ENCODE measurements around the gene AP5B1.
A peak's percentile ranks its signal among the peaks of the same experiment; 100 is the strongest.

Gene AP5B1

DNA sequence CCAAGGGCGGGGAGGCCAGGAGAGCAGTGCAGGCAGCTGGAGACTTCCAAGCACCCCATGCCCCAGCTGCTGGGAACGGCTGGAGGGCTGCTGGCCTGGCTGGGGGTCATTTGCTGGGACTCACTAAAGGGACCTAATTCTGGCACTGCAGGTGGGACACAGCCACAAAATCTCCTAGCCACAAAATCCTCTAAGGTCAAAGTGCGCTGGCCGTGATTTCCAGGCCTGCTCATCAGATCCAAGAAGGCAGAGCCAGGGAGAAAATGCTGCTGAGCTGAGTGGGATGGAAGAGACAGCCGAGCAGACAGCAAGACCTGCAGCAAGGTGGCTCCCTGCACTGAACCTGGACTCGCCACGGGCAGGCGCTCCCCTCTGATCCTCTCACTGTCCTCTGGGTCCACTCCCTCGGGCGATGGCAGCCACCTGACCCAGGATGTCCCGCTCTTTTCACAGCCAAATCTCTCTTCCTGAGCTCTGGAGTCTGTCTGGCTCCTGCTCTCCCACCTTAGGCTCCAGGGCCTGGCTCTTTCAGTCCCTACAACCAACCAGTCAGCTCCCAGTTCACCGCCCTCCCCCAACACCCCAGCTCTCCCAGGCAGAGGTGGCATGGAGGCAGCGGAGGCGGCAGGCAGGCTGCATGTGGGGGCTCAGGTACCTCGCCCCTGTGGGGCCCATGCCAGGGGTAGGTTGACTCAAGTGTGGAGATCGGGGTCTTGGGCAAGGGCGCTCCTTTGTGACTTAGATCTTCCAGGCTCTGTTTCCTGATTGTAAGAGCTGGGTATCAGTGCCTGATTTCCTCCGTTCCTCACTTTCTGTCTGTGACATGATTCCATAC, 20.6 kb upstream of the AP5B1 start:
- DNase-seq = no peak

DNA sequence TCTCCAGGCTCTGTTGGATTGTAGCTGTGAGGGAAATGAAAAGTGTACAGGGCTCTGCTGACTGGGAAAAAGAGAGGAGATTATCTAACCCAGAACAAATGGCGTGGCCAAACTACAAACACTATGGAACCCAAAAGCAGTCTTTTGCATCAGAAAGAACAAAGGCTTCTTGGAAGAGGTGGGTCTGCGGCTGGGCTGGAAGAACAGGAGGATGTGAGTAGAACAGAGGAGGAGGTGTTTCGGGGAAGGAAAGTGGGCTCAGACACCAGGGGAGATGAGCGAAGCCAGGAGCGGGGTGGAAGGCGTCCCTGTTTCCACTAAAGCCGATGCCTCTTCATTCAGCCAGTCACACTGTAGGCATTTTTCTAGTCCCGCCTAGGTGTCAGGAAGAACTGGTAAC, 18.1 kb upstream of the AP5B1 start:
- no peak for DNase-seq

DNA sequence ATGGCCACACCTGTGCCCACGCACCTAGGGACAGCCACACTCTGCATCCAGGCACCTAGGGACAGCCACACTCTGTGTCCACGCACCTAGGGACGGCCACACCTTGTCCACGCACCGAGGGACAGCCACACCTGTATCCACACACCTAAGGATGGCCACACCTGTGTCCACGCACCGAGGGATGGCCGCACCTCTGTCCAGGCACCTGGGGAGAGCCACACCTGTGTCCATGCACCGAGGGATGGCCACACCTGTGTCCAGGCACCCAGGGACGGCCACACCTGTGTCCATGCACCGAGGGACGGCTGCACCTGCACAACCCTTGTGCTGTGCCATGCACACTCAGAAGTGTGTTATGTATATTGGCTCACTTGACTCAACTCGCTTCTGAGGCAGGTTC, 16.9 kb upstream of the AP5B1 start:
- no peak for DNase-seq

DNA sequence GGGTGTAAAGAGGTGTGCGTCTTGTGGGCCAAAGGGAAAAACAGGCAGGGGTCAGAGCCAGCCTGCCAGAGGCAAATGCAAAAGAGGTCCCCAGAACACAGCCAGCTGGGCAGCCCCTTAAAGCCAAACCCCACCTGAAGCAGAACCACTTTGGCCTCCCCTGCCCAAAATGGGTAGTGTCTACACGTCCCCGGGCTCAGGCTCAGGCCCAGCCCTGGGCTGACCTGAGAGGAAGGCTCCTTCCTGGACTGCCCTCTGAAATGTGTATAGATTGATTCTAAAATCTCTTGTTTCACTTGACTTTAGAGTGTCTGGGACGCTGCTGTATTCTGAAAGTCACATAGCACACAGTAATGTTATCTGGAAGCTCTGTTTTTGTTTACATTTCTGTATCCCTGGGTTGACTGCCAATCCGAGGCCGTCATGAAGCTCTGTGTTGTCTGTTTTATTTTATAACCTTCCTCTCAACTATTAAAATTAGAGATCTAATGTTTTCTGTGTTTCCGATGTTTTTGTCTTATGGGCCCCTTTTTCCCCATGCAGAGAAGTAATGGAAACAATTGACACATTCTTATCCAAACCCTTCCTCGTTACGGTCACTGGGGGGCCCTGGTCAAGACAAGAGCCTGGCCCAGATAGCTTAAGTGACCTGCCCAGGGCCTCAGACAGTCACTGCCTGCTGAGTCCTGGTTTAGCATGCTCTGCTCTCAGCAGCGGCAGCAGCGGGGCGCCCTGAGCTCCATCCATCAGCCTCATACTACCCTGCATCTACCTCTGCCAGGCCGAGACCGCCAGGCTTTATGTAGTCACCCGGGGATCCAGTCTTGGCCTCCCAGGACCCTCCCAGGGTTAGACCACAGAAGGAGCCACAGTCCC, 16.2 kb upstream of the AP5B1 start:
- no peak for DNase-seq

DNA sequence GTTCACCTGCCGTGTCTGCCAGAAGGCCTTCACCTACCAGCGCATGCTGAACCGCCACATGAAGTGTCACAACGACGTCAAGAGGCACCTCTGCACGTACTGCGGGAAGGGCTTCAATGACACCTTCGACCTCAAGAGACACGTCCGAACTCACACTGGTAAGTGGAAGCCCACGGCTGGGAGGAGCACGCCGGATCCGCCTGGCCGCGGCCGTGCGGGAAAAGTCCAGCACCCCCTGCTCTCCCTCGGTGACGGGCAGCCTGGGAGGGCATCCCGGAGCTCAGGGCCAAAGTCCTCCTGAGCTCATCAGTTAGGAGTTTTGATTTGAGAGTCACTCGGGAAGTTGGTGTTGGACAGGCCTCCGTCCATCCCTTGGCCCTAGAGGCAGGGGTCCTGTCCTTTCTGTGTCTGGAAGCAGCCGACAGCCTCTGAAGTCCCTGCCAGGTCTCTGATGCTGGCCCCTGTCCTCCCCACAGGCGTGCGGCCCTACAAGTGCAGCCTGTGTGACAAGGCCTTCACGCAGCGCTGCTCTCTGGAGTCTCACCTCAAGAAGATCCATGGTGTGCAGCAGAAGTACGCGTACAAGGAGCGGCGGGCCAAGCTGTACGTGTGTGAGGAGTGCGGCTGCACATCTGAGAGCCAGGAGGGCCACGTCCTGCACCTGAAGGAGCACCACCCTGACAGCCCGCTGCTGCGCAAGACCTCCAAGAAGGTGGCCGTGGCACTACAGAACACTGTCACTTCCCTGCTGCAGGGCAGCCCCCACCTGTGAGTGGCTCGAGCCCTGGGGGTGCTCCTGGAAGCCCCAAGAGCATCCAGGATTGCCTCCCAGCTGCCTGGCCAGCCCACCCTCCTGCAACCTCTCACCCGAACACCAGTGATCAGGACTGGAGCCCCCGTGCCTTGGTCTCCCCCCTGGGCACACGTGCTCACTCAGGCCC, 14.1 kb upstream of the AP5B1 start:
- no peak for DNase-seq

DNA sequence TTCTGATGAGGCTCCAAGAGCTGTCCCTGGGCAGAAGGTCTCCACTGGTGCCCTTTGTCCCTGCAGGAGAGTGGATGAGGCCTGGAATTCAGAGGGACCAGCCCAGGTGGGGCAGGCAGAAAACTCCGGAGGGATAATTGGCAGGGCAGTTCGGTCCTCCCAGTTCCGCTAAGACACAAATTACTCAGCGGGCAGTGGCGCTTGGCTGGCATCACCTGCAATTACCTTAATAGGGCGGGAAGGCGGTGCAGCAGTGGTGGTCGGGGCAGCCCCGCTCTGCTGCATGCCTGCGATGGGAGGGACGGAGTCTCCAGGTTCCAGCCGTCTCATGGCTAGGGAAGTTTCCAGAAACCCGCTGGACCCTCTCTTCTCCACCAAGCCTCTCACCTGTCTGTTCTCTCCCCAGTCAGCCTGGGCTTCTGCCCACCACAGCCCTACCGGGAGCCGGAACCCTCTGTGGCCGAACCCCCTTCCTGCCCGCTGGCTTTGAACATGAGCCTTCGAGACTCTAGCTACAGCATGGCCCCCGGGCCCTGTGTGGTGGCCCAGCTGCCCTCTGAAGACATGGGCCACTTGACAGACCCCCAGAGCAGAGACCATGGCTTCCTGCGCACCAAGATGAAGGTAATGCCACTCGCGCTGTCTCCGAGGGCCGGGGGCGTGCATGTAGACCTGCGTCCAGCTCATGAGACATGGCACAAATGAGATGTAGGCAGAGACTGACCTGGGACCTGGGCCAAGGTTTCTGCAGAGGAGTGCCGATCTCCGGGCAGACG, 13.0 kb upstream of the AP5B1 start:
- DNase-seq = no peak

DNA sequence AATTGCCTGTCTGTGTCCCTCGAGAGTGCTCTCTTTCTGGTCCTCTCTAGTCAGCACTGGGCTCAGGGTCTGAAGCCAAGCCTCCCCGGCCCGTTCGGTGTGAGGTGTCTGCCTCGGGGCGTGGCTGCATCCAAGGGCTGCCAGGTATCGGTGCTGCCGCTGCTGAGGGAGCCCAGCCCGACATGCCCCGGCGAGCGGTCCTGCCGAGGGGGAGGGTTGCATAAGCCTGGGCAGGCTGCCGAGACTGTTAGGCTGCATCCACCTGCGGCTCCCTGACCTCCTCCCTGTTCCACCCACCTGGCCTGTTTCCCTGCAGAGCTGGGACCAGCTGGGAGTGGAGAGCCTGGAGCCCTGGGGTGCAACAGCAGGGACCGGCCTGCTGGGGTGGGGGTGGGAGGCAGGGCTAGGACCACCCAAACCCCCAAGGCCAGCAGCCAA, 12.4 kb upstream of the AP5B1 start:
- no peak for DNase-seq

DNA sequence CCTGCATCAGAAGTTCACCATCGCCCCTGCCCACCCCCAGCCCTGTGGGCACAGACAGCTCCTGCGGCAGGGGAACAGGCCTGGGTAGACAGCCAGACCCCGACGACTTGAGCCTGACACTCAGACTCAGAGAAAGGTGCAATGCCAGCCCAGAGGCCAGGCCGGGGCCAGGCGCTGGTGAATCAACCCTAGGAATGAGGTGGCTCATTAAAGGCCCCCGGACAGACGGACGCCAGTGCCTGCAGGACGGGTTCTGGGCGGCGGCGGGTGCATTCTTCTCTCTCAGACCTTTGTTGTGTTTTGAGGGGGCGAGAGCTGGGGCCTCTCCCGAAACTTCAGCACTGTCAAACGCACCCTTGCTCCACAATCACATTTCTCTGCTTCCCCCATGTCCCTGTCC, 11.7 kb upstream of the AP5B1 start:
- no peak for DNase-seq

DNA sequence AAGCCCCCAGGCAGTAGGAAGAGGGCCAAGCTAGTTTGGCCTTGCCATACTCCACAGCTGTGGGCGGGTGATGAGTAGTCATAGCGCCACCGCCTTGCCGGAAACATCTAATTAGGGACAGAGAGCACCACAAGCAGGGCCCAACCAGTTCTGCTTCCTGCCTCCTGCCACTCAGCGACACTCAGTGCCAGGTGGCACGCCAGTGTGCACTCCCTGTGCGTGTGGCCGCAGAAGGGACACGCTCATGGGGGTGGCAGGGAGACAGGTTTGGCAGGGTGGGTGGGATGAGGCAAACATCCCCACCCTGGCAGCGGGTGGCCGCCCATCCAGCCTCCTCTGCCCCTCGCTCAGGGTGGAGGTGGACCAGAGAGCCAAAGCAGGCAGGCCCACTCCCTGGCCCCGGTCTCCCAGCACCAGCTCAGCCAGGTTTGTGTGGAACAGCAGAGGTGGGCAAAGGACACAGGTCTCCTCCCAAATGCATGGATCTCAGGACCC, 11.0 kb upstream of the AP5B1 start:
- DNase-seq = peak; percentile 64 to 74

DNA sequence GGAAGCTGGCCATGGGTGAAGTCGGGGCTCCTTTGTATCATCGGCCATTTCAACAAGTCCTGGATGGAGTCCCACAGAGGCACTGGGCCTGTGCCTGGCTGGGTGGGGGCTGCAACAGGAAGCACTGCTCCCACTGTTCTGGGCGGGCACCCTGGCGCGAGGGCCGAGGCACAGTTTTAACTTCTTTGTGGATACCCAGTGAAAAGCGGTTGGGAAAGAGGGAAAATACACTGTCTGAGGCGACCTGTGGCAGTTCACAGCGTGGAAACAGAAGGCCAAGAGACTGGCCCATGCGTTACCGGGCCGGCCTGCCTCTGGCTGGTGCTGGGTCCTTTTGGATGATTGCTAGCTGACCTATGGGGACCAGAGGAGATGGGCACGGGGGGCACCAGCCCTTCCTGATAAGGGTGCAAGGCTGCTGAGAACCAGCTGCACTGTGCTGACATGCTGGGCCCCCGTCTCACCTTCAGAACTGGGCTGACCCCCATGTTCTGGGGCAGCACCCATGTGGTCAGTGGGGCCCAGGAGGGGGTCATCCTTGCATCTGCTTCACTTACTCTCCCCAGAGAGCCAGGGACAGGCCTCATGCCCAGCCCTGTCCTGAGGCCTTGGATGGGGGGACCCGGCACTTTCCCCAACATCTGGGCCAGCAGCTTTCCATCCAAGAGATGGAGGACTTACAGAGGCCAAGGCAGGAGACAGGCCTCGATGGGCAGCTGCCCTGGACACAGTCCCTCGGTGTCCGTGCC, 10.3 kb upstream of the AP5B1 start:
- no peak for DNase-seq

DNA sequence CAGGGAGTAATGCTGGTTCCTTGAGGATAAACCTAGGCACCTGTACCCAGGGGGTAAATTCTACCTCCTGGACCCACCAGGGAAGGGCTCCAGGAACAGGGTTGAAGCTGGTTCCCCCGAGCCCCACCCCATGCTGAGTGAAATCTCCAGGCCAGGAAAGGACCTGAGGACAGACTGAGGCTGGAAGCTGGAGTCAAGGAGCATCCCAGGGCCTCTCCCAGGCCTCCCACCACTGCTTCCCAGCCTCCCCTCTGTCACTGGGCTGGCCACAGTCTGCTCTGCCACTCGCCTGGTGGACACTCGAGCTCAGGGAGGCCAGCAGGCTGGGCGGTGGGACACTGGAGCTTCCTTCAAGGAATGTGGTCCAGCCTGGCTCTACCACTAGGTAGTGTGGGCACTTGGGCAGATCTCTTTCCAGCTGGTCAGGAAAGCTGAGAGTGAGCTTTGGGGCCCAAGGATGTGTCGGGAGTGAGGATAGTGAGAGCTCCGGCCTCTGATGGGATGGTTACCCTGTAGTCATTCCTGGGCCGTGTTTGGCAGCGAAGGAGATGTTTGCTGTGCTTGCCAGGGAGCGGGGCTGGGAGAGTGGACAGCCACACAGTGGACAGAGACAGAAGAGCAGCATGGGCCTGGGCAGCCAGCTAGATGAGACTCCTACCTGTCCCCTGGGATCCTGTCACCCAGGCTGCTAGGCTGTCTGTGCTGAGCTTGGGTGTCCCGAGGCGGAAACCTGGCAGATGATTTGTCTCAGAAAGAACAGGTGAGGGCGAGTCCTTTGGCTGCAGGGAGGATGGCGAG, 9.5 kb upstream of the AP5B1 start:
- DNase-seq = no peak

DNA sequence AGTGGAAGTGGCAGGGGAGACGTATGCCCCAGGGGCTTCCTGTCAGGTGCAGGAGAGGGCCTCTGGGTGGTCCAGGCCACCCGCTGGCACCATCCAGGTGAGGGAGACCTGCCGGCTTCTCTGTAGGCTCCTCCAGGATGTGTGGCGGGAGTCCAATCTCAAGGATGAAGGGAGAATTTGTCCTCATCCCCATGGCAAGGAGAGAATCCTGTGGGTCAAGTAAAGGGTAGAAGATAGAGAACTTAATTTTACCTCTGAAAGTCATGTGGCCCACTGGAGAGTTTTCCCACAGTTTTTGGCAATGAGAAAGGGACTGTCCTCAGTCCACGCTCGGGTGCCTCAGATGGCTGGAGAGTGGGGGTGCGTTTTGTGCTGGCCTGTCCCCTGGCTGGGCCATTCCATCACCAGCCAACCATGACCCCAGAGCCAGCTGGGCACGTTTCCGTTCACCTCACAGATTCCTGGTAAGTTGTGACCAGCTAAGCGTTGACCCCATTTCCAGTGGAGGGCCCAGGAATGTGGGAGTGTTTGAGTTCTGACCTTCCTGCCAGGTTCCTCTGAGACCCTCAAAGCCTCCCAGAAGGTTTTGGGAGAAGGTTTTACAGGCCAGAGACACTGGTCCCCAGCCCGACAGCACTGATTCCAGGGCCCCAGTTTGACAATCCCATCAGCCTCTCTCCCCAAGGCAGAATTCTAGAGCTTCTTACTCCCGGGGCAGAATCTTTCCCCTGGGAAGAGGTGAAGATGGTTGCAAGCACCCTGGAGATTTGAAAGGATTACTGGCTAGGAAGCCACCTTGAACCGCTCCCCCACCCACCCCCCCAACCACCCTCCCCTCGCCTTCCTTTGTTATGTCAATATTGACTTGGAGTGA, 8.7 kb upstream of the AP5B1 start:
- no peak for DNase-seq

DNA sequence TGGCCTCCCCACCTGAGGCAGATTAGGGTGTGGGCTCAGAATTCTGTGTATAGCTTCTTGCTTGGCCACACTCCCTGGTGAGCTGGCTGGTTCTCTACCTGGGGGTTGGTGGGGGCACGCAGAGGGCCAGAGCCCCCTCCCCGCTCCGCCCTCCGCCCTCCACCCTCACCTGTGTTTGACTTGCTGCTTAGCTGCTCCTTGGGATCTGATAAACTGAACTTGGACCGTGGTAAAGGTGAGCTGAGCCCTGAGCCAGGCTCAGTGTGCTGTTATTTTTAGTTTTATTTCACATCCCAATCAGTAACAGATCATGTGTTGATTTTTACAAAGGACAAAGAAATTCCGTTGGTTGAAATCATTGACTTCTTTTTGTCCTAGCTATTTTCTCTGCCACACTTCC, 8.0 kb upstream of the AP5B1 start:
- DNase-seq = no peak

DNA sequence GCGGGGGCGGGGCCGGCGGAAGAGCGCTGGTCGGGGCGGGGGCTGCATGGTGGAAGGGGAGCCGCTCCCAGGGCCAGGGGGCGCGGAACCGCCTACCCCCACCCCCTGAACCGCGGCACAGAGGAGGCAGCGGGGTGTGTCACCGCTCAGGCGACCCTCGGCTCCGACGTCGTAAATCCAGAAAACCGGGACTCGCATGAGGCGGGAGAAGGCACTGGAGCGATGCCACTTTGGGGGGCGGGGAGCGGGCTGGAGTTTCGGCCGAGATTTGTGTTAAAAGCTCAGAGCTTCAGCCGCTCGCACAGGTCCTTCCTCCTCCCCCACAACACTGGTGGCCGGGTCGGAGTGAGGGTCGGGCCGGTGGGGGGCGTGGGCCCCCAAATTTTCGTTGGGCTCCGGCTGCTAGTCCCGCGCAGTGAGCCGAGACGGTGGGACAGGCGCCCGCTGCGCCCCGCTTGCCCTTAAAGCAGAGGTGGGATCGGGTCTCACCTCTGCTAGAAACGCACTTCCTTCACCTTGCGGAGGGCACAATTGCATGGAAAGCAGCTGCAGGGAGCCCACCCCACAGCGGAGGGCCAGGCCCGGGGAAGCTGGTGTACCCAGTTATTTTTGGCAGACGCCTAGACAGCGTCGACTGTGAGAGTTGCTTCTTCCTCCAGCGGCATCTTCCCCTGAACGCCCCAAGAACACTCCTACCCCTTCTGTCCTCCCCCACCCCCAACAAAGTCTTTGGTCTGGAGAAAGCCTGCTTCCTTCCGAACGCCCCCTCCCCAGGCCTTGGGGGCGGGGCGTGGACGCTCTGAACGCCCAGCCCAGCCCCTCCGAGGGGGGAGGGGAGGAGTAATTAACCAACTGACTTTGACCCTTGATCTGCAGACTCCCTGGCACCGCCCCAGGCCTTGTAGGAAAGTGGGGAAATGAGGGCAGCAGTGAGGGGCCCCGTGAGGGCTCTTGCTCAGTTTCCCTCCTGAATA, 7.2 kb upstream of the AP5B1 start:
- no peak for DNase-seq

DNA sequence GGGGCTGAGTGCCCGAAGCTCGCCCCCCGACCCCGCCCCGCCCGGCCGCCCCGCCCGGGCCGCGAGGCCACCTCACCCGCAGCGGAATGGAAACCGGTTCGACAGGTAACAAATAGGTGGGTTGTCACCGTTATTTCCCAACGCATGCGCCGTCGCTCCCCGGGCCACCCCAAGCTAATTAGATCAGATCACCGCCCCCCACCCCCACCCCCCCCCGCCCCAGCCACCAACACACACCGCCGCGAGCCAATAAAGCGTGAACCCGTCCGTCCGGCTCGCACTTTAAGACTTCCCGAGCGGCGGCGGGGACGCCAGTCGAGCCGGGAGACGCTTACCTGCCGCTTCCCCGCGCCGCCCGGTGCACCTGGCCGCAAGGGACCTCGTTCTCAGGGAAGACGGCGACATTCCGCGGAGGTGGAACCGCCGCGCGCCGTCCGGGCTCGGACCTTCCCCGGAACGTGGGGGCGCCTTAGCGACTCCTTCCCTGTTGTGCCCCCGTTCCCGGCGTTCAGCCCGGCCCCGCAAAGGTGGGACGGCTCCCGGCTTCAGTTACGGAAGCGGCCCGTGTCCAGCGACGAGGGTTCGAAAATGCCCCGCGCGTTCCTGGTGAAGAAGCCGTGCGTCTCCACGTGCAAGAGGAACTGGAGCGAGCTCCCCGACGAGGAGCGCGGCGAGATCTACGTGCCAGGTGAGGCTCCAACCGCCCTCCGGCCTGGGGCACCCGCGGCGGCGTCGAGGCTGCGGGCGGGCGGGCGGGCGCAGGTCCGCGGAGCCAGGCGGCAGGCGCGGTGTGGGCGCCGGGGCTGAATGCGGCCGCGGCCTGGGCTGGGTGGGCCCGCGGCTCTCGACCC, 6.2 kb upstream of the AP5B1 start, which contains the start of gene OVOL1:
OVOL1 (plus strand) TSS at position 278 of the 851 bp plus-strand sequence; CDS start at position 589, 311 bp downstream.
- no peak for DNase-seq

DNA sequence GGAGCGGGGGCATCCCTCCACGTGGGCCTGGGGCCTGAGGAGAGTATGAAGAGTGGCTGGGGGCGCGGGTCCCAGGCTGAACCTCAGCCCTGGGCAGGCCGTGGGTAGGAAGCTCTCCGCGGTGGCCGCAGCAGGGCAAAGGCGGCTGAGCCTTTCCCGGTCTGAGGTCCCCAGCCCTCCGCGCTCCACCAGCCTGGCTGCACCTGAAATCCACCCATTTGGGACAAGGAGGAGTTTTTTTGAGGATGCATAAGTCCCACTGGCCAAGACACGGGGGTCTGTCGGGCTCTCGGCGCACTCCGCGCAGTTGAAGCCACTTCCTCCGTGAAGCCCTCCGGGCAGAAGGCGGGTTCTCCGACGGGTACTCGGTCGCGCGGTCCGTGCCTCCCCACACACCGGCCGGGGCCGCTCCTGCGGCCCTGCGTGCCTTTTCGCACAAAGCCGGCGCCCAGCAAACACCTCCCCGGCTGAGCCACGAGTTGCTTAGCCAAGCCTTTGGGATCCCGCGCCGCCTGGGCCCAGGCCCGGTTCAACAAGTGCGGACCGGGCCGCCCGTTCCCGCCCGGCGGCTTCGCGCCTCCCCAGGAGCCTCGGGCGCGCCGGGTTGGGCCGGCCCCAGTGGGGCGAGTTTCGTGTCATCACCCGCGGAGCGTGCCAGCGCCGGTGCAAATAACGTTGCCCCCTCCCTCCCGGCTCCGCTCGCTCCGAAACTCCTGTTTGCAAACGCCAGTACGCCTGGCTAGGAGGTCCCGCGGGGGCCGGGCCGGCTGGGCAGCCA, 5.4 kb upstream of the AP5B1 start:
- no peak for DNase-seq
